ENCODE measurements around the gene ANAPC13.

Gene ANAPC13

DNA sequence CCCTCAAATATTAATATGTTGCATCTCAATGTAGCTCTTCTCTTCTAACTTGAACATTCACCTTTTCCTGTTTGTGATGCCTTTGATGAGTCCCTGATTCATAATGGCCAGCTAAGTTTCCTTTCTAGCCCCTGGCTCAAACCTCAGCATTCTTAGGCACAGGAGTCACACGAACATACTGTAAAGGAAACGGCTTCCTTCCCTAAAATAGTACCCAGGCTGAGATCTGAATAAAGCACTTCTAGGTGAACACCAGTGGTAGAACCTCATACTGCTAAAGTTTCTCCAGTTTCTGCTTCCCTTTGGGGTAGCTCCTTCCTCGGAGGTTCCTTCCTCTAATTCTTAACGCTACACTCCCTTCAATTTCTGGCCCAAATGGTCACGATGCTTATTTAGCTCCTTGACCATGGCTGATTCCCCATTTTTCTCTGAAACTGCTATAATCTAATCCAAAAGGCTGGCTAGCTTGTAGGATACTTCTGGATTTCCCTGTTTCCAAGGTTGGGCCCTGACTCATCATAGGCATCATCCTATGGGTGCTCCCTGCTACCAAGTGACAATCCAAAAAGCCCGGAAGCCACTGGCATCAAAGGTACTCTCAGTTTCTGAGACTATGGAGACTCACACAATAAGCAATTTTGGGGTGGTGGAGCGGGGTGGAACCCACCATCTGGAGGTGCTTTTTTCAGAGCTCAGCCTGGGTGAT is 2.4 kb downstream of the ANAPC13 start:
- DNase-seq, result no peak

- no peak for DNase-seq
Measured at GRCh38 chr3:134482622-134483021, 3.2 kb downstream of the ANAPC13 start.

- no peak for DNase-seq
Measured at GRCh38 chr3:134481166-134481565, 4.6 kb downstream of the ANAPC13 start.

DNA sequence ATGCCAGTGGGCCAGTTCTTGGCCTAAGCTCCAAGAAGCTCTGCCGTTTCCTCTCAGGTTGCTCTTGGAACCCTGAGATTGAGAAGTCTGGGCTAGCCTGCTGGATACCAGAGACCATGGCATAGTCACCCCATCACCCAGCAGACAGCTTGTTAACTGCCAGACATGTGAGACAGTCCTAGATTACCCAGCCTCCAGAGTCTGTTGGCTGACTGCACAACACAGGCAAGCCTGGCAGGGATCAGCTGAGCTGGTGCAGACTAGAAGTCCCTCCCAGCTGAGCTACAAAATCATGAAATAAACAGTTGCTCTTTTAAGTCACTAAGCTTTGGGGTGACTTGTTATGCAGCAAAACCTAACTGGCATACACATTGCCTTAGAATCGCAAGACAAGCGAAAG is 5.2 kb downstream of the ANAPC13 start:
- DNase-seq, result no peak

- no peak for DNase-seq
Measured at GRCh38 chr3:134477938-134478337, 7.8 kb downstream of the ANAPC13 start.

DNA sequence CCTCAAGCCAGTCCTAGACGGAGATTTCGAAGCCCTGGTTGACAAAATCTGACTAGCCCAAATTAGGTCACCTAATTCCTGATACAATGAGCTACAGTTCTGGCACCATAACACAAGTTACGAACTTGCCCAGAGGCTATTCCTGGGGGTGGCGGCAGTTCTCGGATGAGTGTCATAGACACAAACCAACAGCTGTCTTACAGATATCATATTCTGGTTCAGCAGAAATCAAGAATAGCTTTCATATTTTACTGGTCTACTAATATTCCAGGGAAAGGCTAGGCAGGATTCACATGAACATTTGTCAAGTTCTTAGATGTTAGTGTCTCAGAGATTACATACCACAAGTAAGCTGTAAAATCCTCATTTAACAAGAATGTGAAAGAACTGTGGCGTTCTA is 8.8 kb downstream of the ANAPC13 start:
- no peak for DNase-seq

DNA sequence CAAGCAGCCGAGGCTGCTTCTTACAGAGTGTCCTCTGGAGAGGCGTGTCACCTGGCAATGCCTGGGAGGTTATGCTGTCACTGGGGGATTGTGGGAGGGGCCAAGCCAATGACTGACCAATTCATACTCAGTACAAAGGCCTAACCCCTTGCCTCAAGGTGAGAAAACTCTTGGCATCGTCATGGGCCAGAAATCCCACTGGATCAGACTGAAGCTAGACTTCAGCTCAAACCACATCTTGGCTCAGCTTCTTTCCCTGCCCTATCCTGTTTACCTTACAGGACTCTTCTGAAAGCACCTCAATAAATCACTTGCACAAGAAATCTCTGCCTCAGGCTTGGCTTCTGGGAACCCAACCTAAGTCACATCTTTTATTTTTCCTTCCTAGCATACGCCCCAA is 9.5 kb downstream of the ANAPC13 start:
- no peak for DNase-seq

DNA sequence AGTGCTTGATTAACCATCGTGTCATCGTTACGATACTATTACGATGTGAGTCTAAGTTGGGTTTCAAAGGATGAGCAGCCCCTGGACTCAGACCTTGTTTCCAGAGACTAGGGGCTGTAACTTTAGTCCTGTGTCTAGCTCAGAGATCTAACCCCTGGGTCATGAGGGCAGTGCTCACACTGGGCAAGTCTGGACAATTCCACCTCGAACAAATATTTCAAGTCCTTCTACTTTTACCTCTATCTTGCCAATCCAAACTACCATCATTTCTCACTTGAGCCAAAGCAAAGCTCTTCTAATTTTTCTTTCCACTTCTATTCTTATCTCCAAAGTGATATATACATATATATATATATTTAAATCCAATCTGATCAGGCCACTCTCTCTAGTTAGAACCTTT is 10.8 kb downstream of the ANAPC13 start:
- no peak for DNase-seq

GRCh38 chr3:134473868-134474546 is 11.8 kb downstream of the ANAPC13 start:
- peak in 49 of 58 donors; percentile 9 to 89 (median 49) for DNase-seq

DNA sequence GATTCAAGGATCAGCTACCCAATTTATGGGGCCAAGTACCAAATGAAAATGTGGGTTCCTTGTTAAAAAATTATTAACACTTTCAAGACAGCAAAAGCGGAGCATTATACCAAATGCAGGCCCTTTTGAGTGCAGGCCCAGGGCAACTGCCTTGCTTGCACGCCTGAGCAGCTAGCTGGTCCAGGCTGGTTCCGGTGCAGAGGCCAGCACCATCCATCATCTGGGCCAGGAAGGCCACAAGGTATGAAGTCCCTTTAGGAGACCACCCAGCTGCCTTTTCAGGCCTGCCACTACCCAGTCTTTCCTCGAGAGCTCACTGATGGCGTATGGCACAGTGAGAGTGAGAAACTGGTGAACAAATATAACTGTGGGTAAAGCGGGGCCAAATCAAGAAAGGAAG is 13.0 kb downstream of the ANAPC13 start:
- no peak for DNase-seq

GRCh38 chr3:134471521-134472193 is 14.1 kb downstream of the ANAPC13 start:
- DNase-seq, result no peak

- no peak for DNase-seq
Measured at GRCh38 chr3:134468519-134468918, 17.3 kb downstream of the ANAPC13 start.

DNA sequence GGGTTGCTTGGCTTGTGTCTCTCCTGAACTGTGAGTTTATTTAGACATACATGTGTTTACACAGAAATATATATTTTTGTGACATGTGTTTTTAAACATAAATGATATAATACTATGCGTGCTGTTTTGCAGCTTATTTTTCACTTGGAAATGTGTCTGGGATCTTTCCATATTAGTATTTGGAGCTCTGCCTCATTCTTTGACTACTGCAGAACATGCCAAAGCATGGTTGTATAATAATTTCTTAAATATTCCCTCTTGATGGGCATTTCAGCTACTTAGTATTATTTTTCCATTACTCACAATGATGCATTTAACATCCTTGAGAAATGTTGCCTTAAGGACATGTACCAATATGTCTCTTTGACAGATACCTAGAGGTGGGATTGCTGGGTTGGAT is 19.5 kb downstream of the ANAPC13 start:
- no peak for DNase-seq

DNA sequence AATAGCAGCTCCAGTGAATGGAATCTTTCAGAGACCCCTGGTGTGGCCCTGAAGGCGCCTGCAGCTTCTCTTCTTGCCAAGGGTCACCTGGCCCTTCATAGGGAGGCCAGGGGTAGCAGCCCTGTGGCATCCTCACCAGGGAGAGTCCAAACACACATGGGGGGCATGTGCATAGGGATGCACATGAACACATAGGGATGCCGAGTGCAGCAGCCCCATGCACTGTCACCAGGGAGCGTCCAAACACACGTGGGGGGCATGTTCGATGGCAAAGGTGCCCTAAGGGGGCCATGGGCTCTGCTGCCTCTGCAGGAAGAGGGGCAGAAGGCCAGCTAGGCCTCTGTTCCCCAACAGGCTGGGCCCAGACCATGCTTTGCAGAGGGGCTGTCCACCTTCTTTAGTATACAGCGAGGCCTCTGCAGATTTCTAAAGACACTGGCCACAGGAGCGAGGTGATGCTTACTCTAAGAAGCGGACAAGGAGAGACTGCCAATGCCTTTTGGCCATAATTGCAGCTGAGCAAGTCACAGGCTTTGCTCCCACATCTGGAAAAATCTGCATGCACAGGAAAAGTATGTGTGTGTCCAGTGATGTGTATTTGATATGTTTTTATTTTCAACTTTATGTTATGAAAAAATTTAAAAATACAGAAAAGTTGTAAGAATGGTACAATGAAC is 21.0 kb downstream of the ANAPC13 start:
- DNase-seq, result no peak

GRCh38 chr3:134464064-134464688 is 21.6 kb downstream of the ANAPC13 start:
- DNase-seq, result peak in 39 of 58 donors; percentile 2 to 65 (median 29)

- DNase-seq, result no peak
Measured at GRCh38 chr3:134463676-134464063, 22.1 kb downstream of the ANAPC13 start.

DNA sequence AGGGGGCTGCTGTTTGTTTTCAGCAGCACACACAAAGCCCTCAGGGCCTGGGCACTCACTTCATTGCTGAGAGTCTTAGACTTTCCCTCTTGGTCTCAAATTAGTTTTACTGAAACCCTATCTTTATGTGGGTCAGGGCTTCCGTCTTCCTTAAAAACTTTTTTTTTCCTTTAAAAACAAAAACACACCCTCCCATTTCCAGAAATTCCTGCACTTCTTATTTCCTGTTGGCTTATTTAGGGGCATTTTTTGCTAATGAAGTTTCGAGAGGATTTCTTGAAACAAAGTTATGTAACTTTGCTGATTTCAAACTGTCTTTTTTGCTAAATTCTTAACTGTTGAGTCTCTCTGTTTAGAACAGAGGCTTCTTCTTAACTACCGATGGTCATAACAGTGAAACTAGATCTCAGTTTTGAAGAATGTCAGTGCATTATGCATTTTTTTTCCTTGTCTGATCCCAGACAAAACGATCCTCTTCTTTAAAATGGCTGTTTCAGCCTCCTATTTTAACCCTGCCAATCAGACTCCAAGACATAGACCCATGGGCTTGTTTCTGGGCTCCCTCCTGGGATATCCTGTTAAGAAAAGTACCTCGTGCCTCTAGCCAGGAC is 23.3 kb downstream of the ANAPC13 start:
- no peak for DNase-seq

- DNase-seq, result no peak
Measured at GRCh38 chr3:134460965-134461364, 24.8 kb downstream of the ANAPC13 start.

- no peak for DNase-seq
Measured at GRCh38 chr3:134459562-134459961, 26.2 kb downstream of the ANAPC13 start.

DNA sequence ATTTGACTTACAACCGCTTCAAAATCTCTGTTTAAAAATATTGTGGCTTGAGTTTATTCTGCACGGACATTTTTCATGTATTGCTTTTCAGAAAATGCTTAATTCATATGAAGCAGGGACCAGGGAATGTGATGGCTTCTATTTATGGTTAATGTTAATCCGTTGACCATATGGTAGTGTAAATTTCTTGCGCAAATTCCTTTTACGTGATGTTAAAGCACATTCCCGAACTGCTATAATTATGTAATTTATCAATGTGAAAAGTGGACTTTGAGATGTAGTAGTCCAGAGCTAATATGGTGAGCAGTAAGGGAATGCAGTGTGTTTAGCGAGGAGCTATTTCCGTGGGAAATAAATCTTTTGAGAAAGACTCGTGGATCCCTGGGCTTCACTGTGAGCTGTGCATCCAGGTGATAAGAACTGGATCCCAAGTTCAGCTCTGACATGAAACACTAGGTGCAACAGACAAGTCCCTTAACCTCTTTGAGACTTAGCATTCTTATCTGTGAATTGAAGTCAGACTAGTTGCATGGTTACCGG is 27.3 kb downstream of the ANAPC13 start:
- DNase-seq, result no peak
